ENCODE data around the gene WFIKKN2. TPM values are rescaled to one million over a fixed set of nuclear protein-coding genes. Genes with fewer than 3 reads are reported as not detected.

WFIKKN2 gene
- polyA plus RNA-seq, 1 experiment = not detected

- peaks cover 4% of the 10 kb centered on the region; the same call in 1 of the 2 replicates for H3K27me3 ChIP-seq (ENCODE audit: control insufficient read depth, insufficient read depth, low read length)
- CTCF ChIA-PET = interaction anchor here (0.9 kb wide), 1 partner anchor 10 kb away, joined by 3 read pairs; no protein-coding TSS in a partner anchor
- TF ChIP-seq CTCF (IDR thresholded peaks at IDR 0.05; ENCODE audit: insufficient read depth, low read depth, low read length) = no peak
- DNase-seq (ENCODE audit: low read depth) = no peak
- no peaks in the 10 kb centered on the region for H3K36me3 ChIP-seq (ENCODE audit: control insufficient read depth, insufficient read depth, low read length)
- POLR2A ChIA-PET = no interaction called here
- no peak overlapping the region for H3K4me3 ChIP-seq (ENCODE audit: low read depth, low read length)
Observed at GRCh38 chr17:50884439-50885311, 49.3 kb downstream of the WFIKKN2 start.

- H3K27me3 ChIP-seq (ENCODE audit: control insufficient read depth, insufficient read depth, low read length) = peaks cover 4% of the 10 kb centered on the region; the same call in 1 of the 2 replicates
- ChIA-PET POLR2A (no interaction called here), CTCF (interaction anchor here (1.4 kb wide), 1 partner anchor 36 kb away, joined by 3 read pairs; no protein-coding TSS in a partner anchor)
- H3K36me3 ChIP-seq (ENCODE audit: control insufficient read depth, insufficient read depth, low read length) = no peaks in the 10 kb centered on the region
- DNase-seq (ENCODE audit: low read depth) = no peak
- TF ChIP-seq CTCF (IDR thresholded peaks at IDR 0.05; ENCODE audit: insufficient read depth, low read depth, low read length) = no peak
- H3K4me3 ChIP-seq (ENCODE audit: low read depth, low read length) = no peak overlapping the region
Observed at GRCh38 chr17:50887705-50888245, 52.4 kb downstream of the WFIKKN2 start.

- no peak for TF ChIP-seq CTCF (IDR thresholded peaks at IDR 0.05; ENCODE audit: insufficient read depth, low read depth, low read length)
- Histone ChIP-seq H3K36me3 (ENCODE audit: control insufficient read depth, insufficient read depth, low read length) (no peaks in the 10 kb centered on the region), H3K27me3 (ENCODE audit: control insufficient read depth, insufficient read depth, low read length) (peaks cover 4% of the 10 kb centered on the region; the same call in 1 of the 2 replicates), H3K4me3 (ENCODE audit: low read depth, low read length) (no peak overlapping the region)
- ChIA-PET POLR2A (no interaction called here), CTCF (interaction anchor here (0.7 to 1.1 kb wide), 2 partner anchors 59 to 71 kb away, joined by 3 read pairs; no protein-coding TSS in a partner anchor)
- no peak for DNase-seq (ENCODE audit: low read depth)
Observed at GRCh38 chr17:50889528-50890118, 54.2 kb downstream of the WFIKKN2 start.

- POLR2A ChIA-PET = no interaction called here
- CTCF ChIA-PET = no interaction called here
- no peaks in the 10 kb centered on the region for H3K36me3 ChIP-seq (ENCODE audit: control insufficient read depth, insufficient read depth, low read length)
- no peak overlapping the region for H3K4me3 ChIP-seq (ENCODE audit: low read depth, low read length)
- no peak for DNase-seq (ENCODE audit: low read depth)
- no peak for TF ChIP-seq CTCF (IDR thresholded peaks at IDR 0.05; ENCODE audit: insufficient read depth, low read depth, low read length)
- H3K27me3 ChIP-seq (ENCODE audit: control insufficient read depth, insufficient read depth, low read length) = peaks cover 5% of the 10 kb centered on the region; the same call in 1 of the 2 replicates
Observed at GRCh38 chr17:50890675-50891516, 55.5 kb downstream of the WFIKKN2 start.
